Neural cell (in vitro differentiated cells): ENCODE measurements around the gene INVS. TPM values are rescaled to one million over a fixed set of nuclear protein-coding genes. Genes with fewer than 3 reads are reported as not detected.

Source experiments
- H2AFZ ChIP-seq: fragments of 200-600, 300-800 bp; sonication (generic), shearing (Covaris generic); 2 replicates; pipeline ENCODE4 v1.6.0; 2014; ENCODE audit warnings: low read depth, mild to moderate bottlenecking, antibody characterized with exemption, low read length, moderate library complexity
- H3F3A ChIP-seq: fragments of 200-600 bp; shearing (Covaris generic); 2 replicates; pipeline ENCODE4 v1.6.1; 2016; ENCODE audit warnings: mild to moderate bottlenecking, moderate library complexity, mixed read lengths, antibody characterized with exemption, low read length; ENCODE audit not compliant: insufficient read depth, poor library complexity, severe bottlenecking
- H3K27ac ChIP-seq: fragments of 200-600, 300-800 bp; sonication (generic), shearing (Covaris generic); 2 replicates; pipeline ENCODE4 v1.5.1; 2014; ENCODE audit warnings: mild to moderate bottlenecking, low read length, moderate library complexity
- H3K27me3 ChIP-seq: fragments of 300-800, 200-600 bp; sonication (generic), shearing (Covaris generic); 2 replicates; pipeline ENCODE4 v1.6.0; 2014; ENCODE audit warnings: mild to moderate bottlenecking, low read depth, low read length, moderate library complexity; ENCODE audit not compliant: insufficient read depth
- H3K36me3 ChIP-seq: fragments of 300-800, 200-600 bp; sonication (generic), shearing (Covaris generic); 2 replicates; pipeline ENCODE4 v1.5.1; 2014; ENCODE audit warnings: mild to moderate bottlenecking, antibody characterized with exemption, low read length, moderate library complexity; ENCODE audit not compliant: insufficient read depth
- H3K4me2 ChIP-seq: fragments of 300-800, 200-600 bp; sonication (generic), shearing (Covaris generic); 2 replicates; pipeline ENCODE4 v1.6.0; 2014; ENCODE audit warnings: mild to moderate bottlenecking, low read length
- H3K4me3 ChIP-seq: fragments of 300-800, 200-600 bp; sonication (generic), shearing (Covaris generic); 2 replicates; pipeline ENCODE4 v1.5.1; 2014; ENCODE audit warnings: mild to moderate bottlenecking, low read length, moderate library complexity
- H3K79me2 ChIP-seq: fragments of 200-600 bp; shearing (Covaris generic); replicated peaks from 2 replicates; pipeline ENCODE4 v1.6.0; 2014; ENCODE audit warnings: mild to moderate bottlenecking, low read length, moderate library complexity; ENCODE audit not compliant: insufficient read depth
- H3K9ac ChIP-seq: fragments of 300-800, 200-600 bp; sonication (generic), shearing (Covaris generic); 2 replicates; pipeline ENCODE4 v1.6.1; 2016; ENCODE audit warnings: mild to moderate bottlenecking, low read length, mixed read lengths
- H3K9me2 ChIP-seq: fragments of 200-600 bp; shearing (Covaris generic); 2 replicates; pipeline ENCODE4 v1.6.1; 2016; ENCODE audit warnings: mild to moderate bottlenecking, low read length, mixed read lengths; ENCODE audit not compliant: insufficient read depth
- H3K9me3 ChIP-seq: fragments of 200-600, 300-800 bp; sonication (generic), shearing (Covaris generic); 2 replicates; pipeline ENCODE4 v1.6.1; 2016; ENCODE audit warnings: mild to moderate bottlenecking, mixed run types, low read length, moderate library complexity, mixed read lengths
- H4K20me1 ChIP-seq: fragments of 200-600 bp; shearing (Covaris generic); 2 replicates; pipeline ENCODE4 v1.6.1; 2016; ENCODE audit warnings: mild to moderate bottlenecking, mixed run types; ENCODE audit not compliant: insufficient read depth
- CTCF ChIP-seq: fragments of 450-650 bp; IDR thresholded peaks from 2 replicates; pipeline ENCODE4 v1.5.1; 2014; ENCODE audit warnings: antibody characterized with exemption, mild to moderate bottlenecking, moderate library complexity; ENCODE audit not compliant: poor library complexity, severe bottlenecking
- EP300 ChIP-seq: fragments of 450-650 bp; conservative IDR thresholded peaks from 2 replicates; pipeline ENCODE4 v1.6.1; 2014; ENCODE audit warnings: antibody characterized with exemption, mild to moderate bottlenecking, moderate library complexity; ENCODE audit not compliant: poor library complexity, severe bottlenecking
- EZH2 ChIP-seq: fragments of 200-600, 300-800 bp; shearing (Covaris generic), sonication (generic); IDR thresholded peaks from 2 replicates; pipeline ENCODE4 v1.6.1; 2014; ENCODE audit warnings: antibody characterized with exemption, low read length, borderline replicate concordance, mild to moderate bottlenecking; ENCODE audit not compliant: insufficient read depth, poor library complexity, severe bottlenecking
- MXI1 ChIP-seq: fragments of 450-650 bp; conservative IDR thresholded peaks from 2 replicates; pipeline ENCODE4 v1.6.1; 2014; ENCODE audit warnings: antibody characterized with exemption, mild to moderate bottlenecking; ENCODE audit not compliant: poor library complexity, severe bottlenecking
- POLR2AphosphoS5 ChIP-seq: IDR thresholded peaks from 2 replicates; pipeline ENCODE4 v1.6.1; 2012
- RAD21 ChIP-seq: fragments of 450-650 bp; conservative IDR thresholded peaks from 2 replicates; pipeline ENCODE4 v1.6.1; 2014; ENCODE audit warnings: antibody characterized with exemption, mild to moderate bottlenecking, moderate library complexity
- REST ChIP-seq: IDR thresholded peaks from 2 replicates; pipeline ENCODE4 v1.6.1; 2012; ENCODE audit warnings: borderline replicate concordance
- SMC3 ChIP-seq: fragments of 450-650 bp; conservative IDR thresholded peaks from 2 replicates; pipeline ENCODE4 v1.6.1; 2014; ENCODE audit warnings: antibody characterized with exemption, mild to moderate bottlenecking, moderate library complexity; ENCODE audit not compliant: poor library complexity
- TAF1 ChIP-seq: IDR thresholded peaks from 2 replicates; pipeline ENCODE4 v1.6.1; 2012; ENCODE audit warnings: low read depth
- polyA plus RNA-seq: library from polyadenylated mRNA; depleted of rRNA; stranded (reverse); fragments of >200 nt; gene quantifications from 2 replicates; pipeline ENCODE4 v1.2.3, GENCODE V29; 2014

Gene INVS
- polyA plus RNA-seq, 1 donor from 2014 or later: 11.3 TPM

- Histone ChIP-seq H3K36me3 (no peaks in the 10 kb centered on the region), H2AFZ (peak overlapping the region; percentile 90), H3K9me3 (no peaks in the 10 kb centered on the region), H3K27me3 (no peaks in the 10 kb centered on the region), H3K9ac (peak overlapping the region; percentile 94), H3K27ac (peak overlapping the region; percentile 93), H3F3A (no peaks in the 10 kb centered on the region), H4K20me1 (no peaks in the 10 kb centered on the region), H3K79me2 (peaks cover 29% of the 10 kb centered on the region), H3K4me3 (peak overlapping the region; percentile 100), H3K9me2 (no peaks in the 10 kb centered on the region), H3K4me2 (peak overlapping the region; percentile 70)
- no peak for TF ChIP-seq EZH2
- TF ChIP-seq REST: peak; percentile 11
- TF ChIP-seq MXI1: no peak
Measured at GRCh38 chr9:100099722-100100042, 639 bp downstream of the INVS start.

- Histone ChIP-seq H3K9ac (peak overlapping the region; percentile 94), H2AFZ (no peak overlapping the region), H3K36me3 (no peaks in the 10 kb centered on the region), H3K9me2 (no peaks in the 10 kb centered on the region), H3K9me3 (no peaks in the 10 kb centered on the region), H4K20me1 (no peaks in the 10 kb centered on the region), H3K4me2 (peak overlapping the region; percentile 70), H3K4me3 (peak overlapping the region; percentile 100), H3F3A (no peaks in the 10 kb centered on the region), H3K27me3 (no peaks in the 10 kb centered on the region), H3K79me2 (peaks cover 26% of the 10 kb centered on the region), H3K27ac (peak overlapping the region; percentile 93)
- TF ChIP-seq CTCF (no peak), EP300 (no peak), SMC3 (no peak), EZH2 (no peak), TAF1 (no peak), REST (no peak), POLR2AphosphoS5 (no peak), MXI1 (no peak), RAD21 (no peak)
Measured at GRCh38 chr9:100100146-100100667, 1.2 kb downstream of the INVS start.
